ENCODE data around the gene SCFD2. TPM values are rescaled to one million over a fixed set of nuclear protein-coding genes. Genes with fewer than 3 reads are reported as not detected.

Gene SCFD2
- total RNA-seq, 4 donors from 2014 or later, result 8.9 to 16.0 (median 14.8) TPM

- Histone ChIP-seq H3K9me3 (no peaks in the 10 kb centered on the region), H3K36me3 (no peaks in the 10 kb centered on the region), H3K27ac (no peak overlapping the region), H3K4me1 (peaks cover 0 to 5% of the 10 kb centered on the region in 2 donors), H3K4me3 (no peak overlapping the region), H3K27me3 (no peaks in the 10 kb centered on the region)
- no peak for ATAC-seq
- DNase-seq, result no peak
- in situ Hi-C loops (cut with MboI; ENCODE audit: low sequenced_read_pairs in 4 of 4) (no loop called here), intact Hi-C loops (cut with DNase I; ENCODE audit: low total_unique reads) (no loop called here)
- no peak for TF ChIP-seq POLR2A (IDR thresholded peaks at IDR 0.05)
- TF ChIP-seq, protein P1, sequence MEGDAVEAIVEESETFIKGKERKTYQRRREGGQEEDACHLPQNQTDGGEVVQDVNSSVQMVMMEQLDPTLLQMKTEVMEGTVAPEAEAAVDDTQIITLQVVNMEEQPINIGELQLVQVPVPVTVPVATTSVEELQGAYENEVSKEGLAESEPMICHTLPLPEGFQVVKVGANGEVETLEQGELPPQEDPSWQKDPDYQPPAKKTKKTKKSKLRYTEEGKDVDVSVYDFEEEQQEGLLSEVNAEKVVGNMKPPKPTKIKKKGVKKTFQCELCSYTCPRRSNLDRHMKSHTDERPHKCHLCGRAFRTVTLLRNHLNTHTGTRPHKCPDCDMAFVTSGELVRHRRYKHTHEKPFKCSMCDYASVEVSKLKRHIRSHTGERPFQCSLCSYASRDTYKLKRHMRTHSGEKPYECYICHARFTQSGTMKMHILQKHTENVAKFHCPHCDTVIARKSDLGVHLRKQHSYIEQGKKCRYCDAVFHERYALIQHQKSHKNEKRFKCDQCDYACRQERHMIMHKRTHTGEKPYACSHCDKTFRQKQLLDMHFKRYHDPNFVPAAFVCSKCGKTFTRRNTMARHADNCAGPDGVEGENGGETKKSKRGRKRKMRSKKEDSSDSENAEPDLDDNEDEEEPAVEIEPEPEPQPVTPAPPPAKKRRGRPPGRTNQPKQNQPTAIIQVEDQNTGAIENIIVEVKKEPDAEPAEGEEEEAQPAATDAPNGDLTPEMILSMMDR (IDR thresholded peaks at IDR 0.05 in 4 of 5, conservative IDR thresholded peaks at IDR 0.05 in 1 of 5), result no peak
Measured at GRCh38 chr4:52876069-52876468, 489.8 kb downstream of the SCFD2 start.

DNA sequence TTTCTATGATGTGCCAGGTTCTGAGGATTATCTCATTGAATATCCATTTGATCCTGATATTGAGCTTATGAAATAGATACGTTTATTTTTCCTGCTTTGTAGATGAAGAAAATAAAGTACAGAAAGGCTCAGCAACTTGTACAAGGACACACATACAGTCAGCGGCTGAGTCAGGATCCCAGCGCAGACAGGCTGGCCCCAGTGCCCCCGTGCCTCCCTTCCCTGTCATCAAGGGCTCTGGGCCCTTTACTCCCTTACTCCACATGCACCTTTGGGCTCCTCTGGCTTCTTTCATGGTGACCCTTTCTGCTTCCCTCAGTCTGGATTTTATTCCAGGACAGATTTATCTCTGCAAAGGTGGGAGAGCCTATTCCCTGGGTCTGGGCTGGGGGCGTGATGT lies 490.9 kb downstream of the SCFD2 start:
- intact Hi-C loops (cut with DNase I; ENCODE audit: low total_unique reads) (no loop called here), in situ Hi-C loops (cut with MboI; ENCODE audit: low sequenced_read_pairs in 4 of 4) (loop anchor here in 1 of 4 donors (25.0 kb wide), 1 partner anchor 512 kb away; the partner anchor contains the start of gene FIP1L1)
- Histone ChIP-seq H3K4me3 (no peak overlapping the region), H3K27ac (no peak overlapping the region), H3K9me3 (no peaks in the 10 kb centered on the region), H3K4me1 (peaks cover 6 to 10% of the 10 kb centered on the region in 2 donors), H3K27me3 (no peaks in the 10 kb centered on the region), H3K36me3 (no peaks in the 10 kb centered on the region)
- TF ChIP-seq, protein P1 (IDR thresholded peaks at IDR 0.05 in 4 of 5, conservative IDR thresholded peaks at IDR 0.05 in 1 of 5), result no peak
- TF ChIP-seq POLR2A (IDR thresholded peaks at IDR 0.05), result no peak
- no peak for ATAC-seq
- no peak for DNase-seq

DNA sequence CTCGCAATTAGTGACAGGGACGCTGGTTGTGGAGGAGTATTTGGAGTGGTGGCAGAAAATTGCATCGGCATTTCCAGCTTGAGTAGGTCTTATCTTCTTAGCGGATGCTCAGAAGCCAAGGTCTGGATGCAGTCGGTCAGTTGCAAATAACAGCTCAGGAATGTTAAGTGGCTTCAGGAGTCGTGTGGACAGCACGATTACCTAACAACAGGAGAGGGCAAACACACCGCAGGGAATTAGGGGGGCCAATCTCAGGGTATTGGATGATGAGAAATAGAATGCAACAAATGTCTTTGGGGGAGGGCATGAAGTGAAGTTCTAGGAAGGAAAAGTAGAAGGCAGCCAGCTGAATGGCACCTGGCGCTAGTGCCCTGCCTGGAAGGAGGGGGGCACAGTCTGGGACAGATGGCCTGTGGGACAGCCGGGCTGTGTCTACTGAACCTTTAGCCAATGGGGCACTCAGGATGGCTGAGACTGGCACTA lies 492.0 kb downstream of the SCFD2 start:
- peaks cover 16 to 20% of the 10 kb centered on the region in 2 donors for H3K4me1 ChIP-seq
- no peaks in the 10 kb centered on the region for H3K36me3 ChIP-seq
- intact Hi-C loops (cut with DNase I; ENCODE audit: low total_unique reads) (no loop called here), in situ Hi-C loops (cut with MboI; ENCODE audit: low sequenced_read_pairs in 4 of 4) (loop anchor here in 1 of 4 donors (25.0 kb wide), 1 partner anchor 513 kb away; the partner anchor contains the start of gene FIP1L1)
- no peak for ATAC-seq
- TF ChIP-seq POLR2A (IDR thresholded peaks at IDR 0.05), result no peak
- TF ChIP-seq, protein P1 (IDR thresholded peaks at IDR 0.05 in 4 of 5, conservative IDR thresholded peaks at IDR 0.05 in 1 of 5), result no peak
- DNase-seq, result no peak
- H3K27me3 ChIP-seq, result no peaks in the 10 kb centered on the region
- no peak overlapping the region for H3K4me3 ChIP-seq
- no peaks in the 10 kb centered on the region for H3K9me3 ChIP-seq
- H3K27ac ChIP-seq, result no peak overlapping the region

- DNase-seq (no peak), ATAC-seq (no peak)
- in situ Hi-C loops (cut with MboI; ENCODE audit: low sequenced_read_pairs in 4 of 4) (loop anchor here in 1 of 4 donors (25.0 kb wide), 1 partner anchor 514 kb away; the partner anchor contains the start of gene FIP1L1), intact Hi-C loops (cut with DNase I; ENCODE audit: low total_unique reads) (no loop called here)
- TF ChIP-seq, protein P1 (IDR thresholded peaks at IDR 0.05 in 4 of 5, conservative IDR thresholded peaks at IDR 0.05 in 1 of 5), result no peak
- no peak for TF ChIP-seq POLR2A (IDR thresholded peaks at IDR 0.05)
- H3K9me3 ChIP-seq, result no peaks in the 10 kb centered on the region
- H3K4me1 ChIP-seq, result peaks cover 24 to 25% of the 10 kb centered on the region in 2 donors
- H3K27me3 ChIP-seq, result no peaks in the 10 kb centered on the region
- no peak overlapping the region for H3K4me3 ChIP-seq
- H3K36me3 ChIP-seq, result no peaks in the 10 kb centered on the region
- H3K27ac ChIP-seq, result no peak overlapping the region
Measured at GRCh38 chr4:52873191-52873590, 492.7 kb downstream of the SCFD2 start.

DNA sequence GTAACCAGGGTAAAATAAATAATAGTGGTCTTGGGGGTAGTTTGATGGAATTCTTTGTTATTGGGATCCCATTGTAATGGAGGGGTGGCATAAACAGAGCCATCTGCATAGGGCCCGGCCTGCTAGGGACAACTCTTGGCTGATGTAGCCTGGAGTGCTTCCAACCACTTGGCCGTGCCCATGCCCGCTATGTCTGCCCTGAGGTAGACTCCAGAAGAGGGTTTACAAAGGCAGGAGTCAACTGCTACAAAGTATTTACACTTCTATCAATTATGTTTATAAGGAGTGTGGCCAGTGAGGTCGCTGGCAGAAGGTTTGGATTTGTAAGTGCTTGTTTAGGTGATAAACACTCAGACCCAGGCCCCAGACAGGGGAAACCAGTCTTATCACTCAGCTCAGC lies 495.6 kb downstream of the SCFD2 start:
- DNase-seq (no peak), ATAC-seq (no peak)
- intact Hi-C loops (cut with DNase I; ENCODE audit: low total_unique reads), result no loop called here
- Histone ChIP-seq H3K36me3 (no peaks in the 10 kb centered on the region), H3K27me3 (no peaks in the 10 kb centered on the region), H3K9me3 (no peaks in the 10 kb centered on the region), H3K4me3 (no peak overlapping the region), H3K4me1 (peaks cover 20 to 26% of the 10 kb centered on the region in 2 donors), H3K27ac (no peak overlapping the region)
- in situ Hi-C loops (cut with MboI; ENCODE audit: low sequenced_read_pairs in 4 of 4), result loop anchor here in 1 of 4 donors (25.0 kb wide), 1 partner anchor 517 kb away; the partner anchor contains the start of gene FIP1L1
- TF ChIP-seq, protein P1 (IDR thresholded peaks at IDR 0.05 in 4 of 5, conservative IDR thresholded peaks at IDR 0.05 in 1 of 5), result no peak
- TF ChIP-seq POLR2A (IDR thresholded peaks at IDR 0.05), result no peak
